ENCODE measurements around the gene PAQR4.

DNA sequence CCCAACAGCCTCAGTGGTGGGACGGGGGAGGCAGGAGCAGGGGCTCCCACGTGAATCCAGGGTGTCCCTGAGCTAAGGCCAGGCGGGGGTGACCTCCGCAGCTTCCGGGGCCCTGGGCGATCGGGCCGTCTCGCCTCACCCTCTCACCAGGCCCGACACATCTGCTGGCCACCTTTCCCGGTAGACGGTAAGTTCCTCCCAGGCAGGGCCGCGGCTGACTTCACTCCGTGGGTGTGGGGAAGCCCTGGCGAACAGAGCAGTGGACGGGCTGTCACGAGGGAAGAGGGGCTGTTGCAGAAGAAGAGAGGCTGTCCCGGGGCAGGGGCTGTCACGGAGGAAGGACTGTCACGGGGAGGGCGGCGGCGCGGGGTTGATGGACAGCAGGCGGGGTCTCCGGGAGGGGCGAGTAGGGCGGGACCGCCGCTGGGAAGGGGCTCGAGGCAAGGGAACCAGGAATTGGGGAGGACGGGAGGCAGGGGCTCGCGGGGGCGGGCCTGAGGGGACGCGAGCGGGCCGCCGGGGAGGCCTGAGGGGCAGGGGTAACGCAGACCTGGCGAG is 10.6 kb downstream of the PAQR4 start:
- TF ChIP-seq GATA2 (IDR thresholded peaks at IDR 0.05; ENCODE audit: low read depth, low read length) (no peak), GATA3 (IDR thresholded peaks at IDR 0.05; ENCODE audit: low read depth, low read length) (no peak)
